GM12872 (cell line): Measurements from ENCODE around the gene KDM1A.

Experiments used
- CTCF ChIP-seq: IDR thresholded peaks from 3 replicates; pipeline ENCODE4 v1.5.1; 2011; ENCODE audit warnings: low read depth, mild to moderate bottlenecking, low read length, moderate library complexity; ENCODE audit not compliant: insufficient read depth

KDM1A gene

DNA sequence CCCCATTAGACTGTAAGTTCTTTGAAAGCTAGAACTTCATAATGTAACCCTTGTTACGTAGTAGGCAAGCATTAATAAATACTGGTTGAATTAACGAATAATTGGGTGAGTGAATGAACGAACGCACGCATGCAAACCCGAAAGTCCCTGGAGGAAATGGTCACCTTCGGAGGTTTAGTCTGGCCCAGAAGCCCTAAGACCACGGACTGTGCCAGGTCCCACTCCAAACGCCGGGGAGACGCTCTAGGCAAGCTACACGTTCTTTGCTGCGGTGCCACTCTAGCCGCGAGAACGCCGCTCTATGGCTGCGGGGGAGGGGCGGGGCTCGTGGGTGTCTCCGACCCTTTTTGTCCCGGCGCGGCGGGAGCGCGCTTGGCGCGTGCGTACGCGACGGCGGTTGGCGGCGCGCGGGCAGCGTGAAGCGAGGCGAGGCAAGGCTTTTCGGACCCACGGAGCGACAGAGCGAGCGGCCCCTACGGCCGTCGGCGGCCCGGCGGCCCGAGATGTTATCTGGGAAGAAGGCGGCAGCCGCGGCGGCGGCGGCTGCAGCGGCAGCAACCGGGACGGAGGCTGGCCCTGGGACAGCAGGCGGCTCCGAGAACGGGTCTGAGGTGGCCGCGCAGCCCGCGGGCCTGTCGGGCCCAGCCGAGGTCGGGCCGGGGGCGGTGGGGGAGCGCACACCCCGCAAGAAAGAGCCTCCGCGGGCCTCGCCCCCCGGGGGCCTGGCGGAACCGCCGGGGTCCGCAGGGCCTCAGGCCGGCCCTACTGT, at the start of gene KDM1A:
Gene KDM1A (plus strand): TSS at position 375 of the 769 bp plus-strand sequence. CDS start 129 bp downstream, at position 504.
- TF ChIP-seq CTCF, result peak; percentile 43; the same call in 1 of the 3 replicates

GRCh38 chr1:22970096-22970495, 49.2 kb upstream of the KDM1A start:
- no peak for TF ChIP-seq CTCF

DNA sequence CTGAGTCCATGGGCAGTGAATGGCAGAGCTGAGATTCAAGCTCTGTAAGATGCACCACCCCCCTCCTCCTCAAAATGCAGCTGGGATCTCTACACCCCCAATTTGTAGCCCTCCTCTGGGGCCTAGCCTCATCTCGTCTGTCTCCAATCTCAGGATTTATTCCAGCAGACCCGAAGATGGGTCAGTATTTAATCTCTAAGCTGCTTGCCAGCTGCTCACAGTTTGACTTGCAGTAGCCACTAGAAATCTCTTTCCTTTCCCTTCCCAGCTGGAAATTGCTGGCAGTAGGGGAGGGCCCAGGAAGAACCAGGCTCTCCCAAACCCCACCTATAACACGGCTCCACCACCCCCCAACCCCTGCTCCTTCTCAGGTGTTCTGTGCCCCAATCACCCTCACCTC, 48.1 kb upstream of the KDM1A start:
- no peak for TF ChIP-seq CTCF

DNA sequence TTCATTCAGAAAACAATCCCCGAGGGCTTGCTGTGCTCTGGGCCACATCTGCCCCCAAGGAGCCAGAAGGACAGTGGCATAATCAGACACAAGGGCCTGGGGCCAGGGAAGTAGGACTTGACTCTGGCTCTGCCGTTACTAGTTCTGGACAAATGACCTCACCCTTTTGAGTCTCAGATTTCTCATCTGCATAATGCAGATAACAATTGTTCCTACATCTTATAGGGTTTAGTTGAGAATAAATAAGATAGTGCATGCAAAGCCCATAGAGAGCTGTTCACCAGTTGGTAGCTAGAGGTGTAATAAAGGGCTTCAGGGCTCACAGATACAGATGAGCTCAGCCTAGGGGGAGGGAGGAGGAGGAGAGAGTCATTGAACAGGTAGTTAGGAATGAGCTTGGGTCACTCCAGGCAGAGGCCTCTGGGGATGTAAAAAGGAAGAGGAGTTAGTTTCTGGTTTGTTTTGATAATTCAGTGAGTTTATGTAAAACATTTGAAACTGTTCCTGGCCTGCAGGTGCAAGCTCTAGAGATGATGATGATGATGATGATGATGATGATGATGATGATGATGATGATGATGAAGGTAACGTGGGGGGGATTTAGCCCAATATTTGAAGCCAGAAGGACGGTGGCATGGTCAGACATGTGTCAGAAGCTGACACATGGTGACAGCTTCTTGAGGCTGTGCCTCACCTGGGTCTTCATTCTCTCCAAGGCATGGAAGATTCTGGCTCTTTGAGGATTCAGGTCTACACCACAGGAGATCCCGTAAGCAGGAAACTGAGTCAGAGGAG, 47.5 kb upstream of the KDM1A start:
- no peak for TF ChIP-seq CTCF

DNA sequence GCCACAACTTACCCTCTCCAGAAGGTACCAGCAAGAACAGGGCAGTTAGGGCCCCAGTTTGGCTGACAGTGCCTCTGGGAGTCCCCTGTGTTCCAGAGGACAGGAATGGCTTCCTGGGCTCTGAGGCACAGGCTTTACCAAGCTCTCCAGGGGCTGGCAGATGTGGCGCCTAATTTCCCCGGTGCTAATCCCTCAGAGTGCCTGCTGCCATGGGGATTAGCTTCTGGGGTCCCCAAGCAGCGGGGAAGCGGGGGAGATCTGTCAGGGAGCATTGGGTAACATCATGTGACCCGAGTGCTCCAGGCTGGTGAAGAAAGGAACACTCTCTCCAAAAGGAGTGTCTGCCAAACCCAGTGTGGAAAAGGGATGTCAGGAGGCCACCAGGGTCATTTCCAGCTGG, 46.5 kb upstream of the KDM1A start, which contains the start of gene LACTBL1:
Gene LACTBL1 (minus strand): TSS at position 107 of the 400 bp plus-strand sequence. CDS start 550 bp downstream, outside the sequence.
- TF ChIP-seq CTCF, result no peak

DNA sequence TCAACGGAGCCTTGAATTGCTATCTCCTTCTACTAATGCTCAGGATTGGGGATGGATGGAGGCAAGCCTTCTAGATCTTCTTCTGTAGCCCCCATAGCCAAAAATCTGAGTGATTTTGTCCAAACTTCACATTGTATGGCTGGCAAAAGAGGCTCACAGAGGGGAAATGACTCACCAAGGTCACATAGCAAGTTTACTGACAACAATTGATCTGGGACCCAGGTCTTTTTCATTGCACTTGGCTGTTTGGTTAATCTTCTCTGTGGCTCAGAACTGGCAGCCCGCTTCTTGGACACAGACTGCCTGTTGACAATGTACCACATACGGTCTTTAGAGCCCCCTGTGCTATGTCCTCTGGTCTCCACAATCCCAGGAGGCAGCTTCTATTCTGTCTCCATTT, 43.6 kb upstream of the KDM1A start:
- no peak for TF ChIP-seq CTCF

GRCh38 chr1:22976127-22976460, 43.2 kb upstream of the KDM1A start:
- no peak for TF ChIP-seq CTCF
